SK-N-SH (cell line): Measurements from ENCODE around the gene KLHDC8B. TPM values are rescaled to one million over a fixed set of nuclear protein-coding genes. Genes with fewer than 3 reads are reported as not detected.

Source experiments
- CTCF ChIA-PET: fragments of 300-600, 350-600 bp; formaldehyde crosslinking; extraction: SDS; loops from one replicate; lab custom pipeline; 2021; lab: Yijun Ruan, JAX
- POLR2A ChIA-PET: fragments of 350-600 bp; sonication (Branson Sonifier 250); formaldehyde crosslinking; extraction: SDS; loops from one replicate; lab custom pipeline; 2020; ENCODE audit warnings: antibody characterized with exemption, inconsistent platforms; lab: Yijun Ruan, JAX
- DNase-seq: peaks from one replicate; pipeline ENCODE4 v3.0.0; 2012
- H2AFZ ChIP-seq: fragments of 200-600 bp; sonication (generic); 2 replicates; pipeline ENCODE4 v1.8.1; 2016; ENCODE audit warnings: antibody characterized with exemption, mild to moderate bottlenecking, low read depth
- H3F3A ChIP-seq: fragments of 200-600 bp; sonication (generic); replicated peaks from 2 replicates; pipeline ENCODE3; 2016; ENCODE audit warnings: antibody characterized with exemption, mild to moderate bottlenecking; ENCODE audit not compliant: insufficient read depth
- H3K27ac ChIP-seq, 2 experiments: fragments of 200-500 bp in 1 of 2; fragments of 200-600 bp in 1 of 2; sonication (Bioruptor generic) in 1 of 2; sonication (generic), shearing (Covaris generic) in 1 of 2; 2 replicates each; pipeline versions ENCODE4 v1.5.1 to v1.6.1; 2014 to 2016; ENCODE audit warnings: low read depth in 2 of 2, inconsistent platforms in 1 of 2, low read length in 1 of 2, mild to moderate bottlenecking in 1 of 2, mixed read lengths in 1 of 2
- H3K27me3 ChIP-seq: fragments of 200-600 bp; sonication (generic), shearing (Covaris generic); 2 replicates; pipeline ENCODE4 v1.6.1; 2016; ENCODE audit warnings: mixed run types; ENCODE audit not compliant: insufficient read depth
- H3K36me3 ChIP-seq, 2 experiments: fragments of 200-500 bp in 1 of 2; fragments of 200-600 bp in 1 of 2; sonication (Bioruptor generic) in 1 of 2; sonication (generic) in 1 of 2; replicated peaks in 1 of 2; 2 replicates each; pipeline versions ENCODE3 to v1.5.1; 2014 to 2016; ENCODE audit warnings: low read length in 1 of 2, mild to moderate bottlenecking in 1 of 2; ENCODE audit not compliant: insufficient read depth in 2 of 2, control insufficient read depth in 1 of 2
- H3K4me1 ChIP-seq, 2 experiments: fragments of 200-500 bp in 1 of 2; fragments of 200-600 bp in 1 of 2; sonication (Bioruptor generic) in 1 of 2; sonication (generic), shearing (Covaris generic) in 1 of 2; 2 replicates each; pipeline versions ENCODE4 v1.5.1 to v1.6.1; 2014 to 2016; ENCODE audit warnings: low read depth in 1 of 2, low read length in 1 of 2, mixed run types in 1 of 2; ENCODE audit not compliant: insufficient read depth in 2 of 2, control insufficient read depth in 1 of 2
- H3K4me2 ChIP-seq: fragments of 200-600 bp; sonication (generic), shearing (Covaris generic); 2 replicates; pipeline ENCODE4 v1.6.1; 2017; ENCODE audit warnings: mixed run types
- H3K4me3 ChIP-seq, 2 experiments: fragments of 200-500 bp in 1 of 2; fragments of 200-600 bp in 1 of 2; sonication (Bioruptor generic) in 1 of 2; sonication (generic), shearing (Covaris generic) in 1 of 2; 2 replicates each; pipeline versions ENCODE4 v1.5.1 to v1.8.1; 2014 to 2016; ENCODE audit warnings: low read depth in 2 of 2, inconsistent platforms in 1 of 2, low read length in 1 of 2, mild to moderate bottlenecking in 1 of 2, mixed read lengths in 1 of 2, moderate library complexity in 1 of 2
- H3K79me2 ChIP-seq: fragments of 200-600 bp; sonication (generic); 2 replicates; pipeline ENCODE4 v1.8.1; 2017; ENCODE audit warnings: mild to moderate bottlenecking; ENCODE audit not compliant: insufficient read depth
- H3K9ac ChIP-seq: fragments of 200-600 bp; sonication (generic); 2 replicates; pipeline ENCODE4 v1.6.1; 2017; ENCODE audit warnings: mixed run types
- H3K9me2 ChIP-seq: fragments of 200-600 bp; sonication (generic); 2 replicates; pipeline ENCODE4 v1.6.1; 2017; ENCODE audit warnings: mixed run types
- H3K9me3 ChIP-seq: fragments of 200-600 bp; sonication (generic); 2 replicates; pipeline ENCODE4 v1.6.1; 2017; ENCODE audit warnings: mixed run types, mild to moderate bottlenecking, moderate library complexity
- H4K20me1 ChIP-seq: fragments of 200-600 bp; sonication (generic); 2 replicates; pipeline ENCODE4 v1.6.1; 2017; ENCODE audit warnings: mild to moderate bottlenecking, mixed run types; ENCODE audit not compliant: insufficient read depth
- CHD2 ChIP-seq: fragments of 150-350 bp; IDR thresholded peaks from 2 replicates; pipeline ENCODE4 v1.6.1; 2018; ENCODE audit warnings: low read length; ENCODE audit not compliant: partially characterized antibody
- ELF1 ChIP-seq: IDR thresholded peaks from 2 replicates; pipeline ENCODE4 v1.4.0; 2012
- EP300 ChIP-seq, 2 experiments: IDR thresholded peaks; 2 replicates each; pipeline versions ENCODE4 v1.4.0 to v1.6.1; 2012; ENCODE audit warnings: borderline replicate concordance in 1 of 2, low read depth in 1 of 2, low read length in 1 of 2
- EZH2phosphoT487 ChIP-seq: fragments of 200-600 bp; sonication (generic); IDR thresholded peaks from 2 replicates; pipeline ENCODE4 v1.6.1; 2017; ENCODE audit warnings: low read depth, mixed run types, mild to moderate bottlenecking, antibody characterized with exemption, moderate library complexity, borderline replicate concordance
- FOXJ3 ChIP-seq: sonication (generic); formaldehyde crosslinking; IDR thresholded peaks from 2 replicates; pipeline ENCODE4 v1.5.1; 2020; ENCODE audit warnings: mild to moderate bottlenecking, missing genetic modification reagents
- FOXM1 ChIP-seq: IDR thresholded peaks from 2 replicates; pipeline ENCODE4 v1.4.0; 2012; ENCODE audit warnings: low read depth, mild to moderate bottlenecking
- GATA2 ChIP-seq: sonication (generic); formaldehyde crosslinking; IDR thresholded peaks from 2 replicates; pipeline ENCODE4 v1.5.0; 2020; ENCODE audit warnings: mild to moderate bottlenecking, missing genetic modification reagents
- MEF2A ChIP-seq: IDR thresholded peaks from 2 replicates; pipeline ENCODE4 v1.4.0; 2012; ENCODE audit warnings: low read depth, borderline replicate concordance
- MXI1 ChIP-seq: IDR thresholded peaks from 2 replicates; pipeline ENCODE4 v1.6.1; 2012; ENCODE audit warnings: mild to moderate bottlenecking, low read depth, low read length, improper control_type of control experiment
- POLR2AphosphoS5 ChIP-seq: IDR thresholded peaks from 2 replicates; pipeline ENCODE4 v1.6.1; 2012; ENCODE audit warnings: low read depth, low read length
- RCOR1 ChIP-seq: fragments of 150-350 bp; IDR thresholded peaks from 2 replicates; pipeline ENCODE4 v1.6.1; 2017; ENCODE audit warnings: antibody characterized with exemption, low read length
- RXRA ChIP-seq: IDR thresholded peaks from 2 replicates; pipeline ENCODE4 v1.4.0; 2012; ENCODE audit warnings: low read depth, mild to moderate bottlenecking, borderline replicate concordance
- TAF1 ChIP-seq: IDR thresholded peaks from 2 replicates; pipeline ENCODE4 v1.6.1; 2012; ENCODE audit warnings: low read depth, mild to moderate bottlenecking, low read length, moderate library complexity, borderline replicate concordance
- TCF12 ChIP-seq: IDR thresholded peaks from 2 replicates; pipeline ENCODE4 v1.4.0; 2012
- TEAD4 ChIP-seq: IDR thresholded peaks from 2 replicates; pipeline ENCODE4 v1.4.0; 2012; ENCODE audit warnings: mild to moderate bottlenecking, borderline replicate concordance; ENCODE audit not compliant: insufficient read depth
- WGBS: methylation state at CpG from one replicate; pipeline ENCODE4 v1.1.6; 2017; ENCODE audit warnings: low lambda C conversion rate; 5-methylcytosine and 5-hydroxymethylcytosine counted together
- polyA plus RNA-seq, 3 experiments: library from polyadenylated mRNA; depleted of rRNA; stranded (reverse); fragments of >200 nt; gene quantifications; 2 replicates each; pipeline ENCODE4 v1.2.3, GENCODE V29; 2012
- TF ChIP-seq, protein P1 (sequence below): fragments of 200-600 bp; sonication (generic); IDR thresholded peaks from 2 replicates; pipeline ENCODE4 v1.6.1; 2017; ENCODE audit warnings: antibody characterized with exemption, mild to moderate bottlenecking, moderate library complexity
- TF ChIP-seq, protein P2 (sequence below): IDR thresholded peaks from 2 replicates; pipeline ENCODE4 v1.4.0; 2012; ENCODE audit warnings: low read depth, borderline replicate concordance
- TF ChIP-seq, protein P3 (sequence below): IDR thresholded peaks from 2 replicates; pipeline ENCODE4 v1.4.0; 2012; ENCODE audit warnings: low read depth
- TF ChIP-seq, protein P4 (sequence below): IDR thresholded peaks from 2 replicates; pipeline ENCODE4 v1.4.0; 2012; ENCODE audit warnings: low read depth, borderline replicate concordance
- TF ChIP-seq, protein P5 (sequence below): fragments of 150-350 bp; IDR thresholded peaks from 2 replicates; pipeline ENCODE4 v1.6.1; 2016; ENCODE audit warnings: mild to moderate bottlenecking, low read depth, low read length

KLHDC8B gene
- polyA plus RNA-seq, 1 of the 3 experiments (the other 2 are of a cell fraction), result 35.3 TPM

DNA sequence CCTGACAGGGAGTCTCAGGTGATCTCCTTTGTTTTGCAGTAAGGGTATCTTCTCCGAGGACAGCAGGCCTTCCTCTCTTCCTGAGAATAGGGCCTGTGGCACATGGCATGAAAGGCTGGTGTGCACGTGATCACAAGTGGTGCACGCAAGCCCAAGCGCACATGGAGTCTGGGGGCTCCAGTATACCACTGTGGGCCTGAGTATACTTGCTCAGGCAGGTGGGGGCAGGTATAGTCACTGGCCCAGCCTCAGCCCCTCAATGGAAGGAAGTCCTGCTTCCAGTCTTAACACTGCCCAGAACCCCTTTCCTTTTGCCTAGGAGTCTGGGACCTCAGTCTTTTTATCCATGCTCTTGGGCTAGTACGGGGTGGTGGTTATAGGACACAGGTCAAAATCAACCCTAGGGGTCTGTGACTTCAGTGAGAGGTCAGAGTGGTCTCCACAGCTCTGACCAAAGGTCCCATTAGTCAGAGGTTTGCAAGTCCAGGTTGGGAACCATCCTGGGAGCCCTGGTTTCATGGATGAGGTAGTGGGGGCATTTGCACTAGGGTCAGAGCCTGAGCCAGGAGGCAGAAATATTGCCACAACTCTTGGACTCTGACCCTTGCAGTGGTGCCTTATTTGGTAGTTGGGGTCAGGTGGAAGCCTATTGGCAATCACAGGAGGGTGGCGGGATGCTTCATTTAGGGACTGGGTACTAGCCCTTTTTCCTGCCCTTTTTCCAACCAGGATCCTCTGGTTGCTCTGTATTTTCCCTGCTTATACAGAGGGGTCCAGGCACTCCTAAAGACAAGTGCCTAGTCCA lies 4.4 kb upstream of the KLHDC8B start:
- POLR2A ChIA-PET, result no interaction called here

More for the DNA sequence above, 4.4 kb upstream of the KLHDC8B start:
- TF ChIP-seq RXRA, result no peak
- TF ChIP-seq, protein P1, sequence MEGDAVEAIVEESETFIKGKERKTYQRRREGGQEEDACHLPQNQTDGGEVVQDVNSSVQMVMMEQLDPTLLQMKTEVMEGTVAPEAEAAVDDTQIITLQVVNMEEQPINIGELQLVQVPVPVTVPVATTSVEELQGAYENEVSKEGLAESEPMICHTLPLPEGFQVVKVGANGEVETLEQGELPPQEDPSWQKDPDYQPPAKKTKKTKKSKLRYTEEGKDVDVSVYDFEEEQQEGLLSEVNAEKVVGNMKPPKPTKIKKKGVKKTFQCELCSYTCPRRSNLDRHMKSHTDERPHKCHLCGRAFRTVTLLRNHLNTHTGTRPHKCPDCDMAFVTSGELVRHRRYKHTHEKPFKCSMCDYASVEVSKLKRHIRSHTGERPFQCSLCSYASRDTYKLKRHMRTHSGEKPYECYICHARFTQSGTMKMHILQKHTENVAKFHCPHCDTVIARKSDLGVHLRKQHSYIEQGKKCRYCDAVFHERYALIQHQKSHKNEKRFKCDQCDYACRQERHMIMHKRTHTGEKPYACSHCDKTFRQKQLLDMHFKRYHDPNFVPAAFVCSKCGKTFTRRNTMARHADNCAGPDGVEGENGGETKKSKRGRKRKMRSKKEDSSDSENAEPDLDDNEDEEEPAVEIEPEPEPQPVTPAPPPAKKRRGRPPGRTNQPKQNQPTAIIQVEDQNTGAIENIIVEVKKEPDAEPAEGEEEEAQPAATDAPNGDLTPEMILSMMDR, result no peak
- no peak for TF ChIP-seq GATA2 (CRISPR knock-in tag)
- TF ChIP-seq FOXJ3 (CRISPR knock-in tag), result no peak
- TF ChIP-seq RCOR1, result no peak
- no peak for TF ChIP-seq TEAD4
- TF ChIP-seq EZH2phosphoT487, result no peak
- TF ChIP-seq, protein P2, sequence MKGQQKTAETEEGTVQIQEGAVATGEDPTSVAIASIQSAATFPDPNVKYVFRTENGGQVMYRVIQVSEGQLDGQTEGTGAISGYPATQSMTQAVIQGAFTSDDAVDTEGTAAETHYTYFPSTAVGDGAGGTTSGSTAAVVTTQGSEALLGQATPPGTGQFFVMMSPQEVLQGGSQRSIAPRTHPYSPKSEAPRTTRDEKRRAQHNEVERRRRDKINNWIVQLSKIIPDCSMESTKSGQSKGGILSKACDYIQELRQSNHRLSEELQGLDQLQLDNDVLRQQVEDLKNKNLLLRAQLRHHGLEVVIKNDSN, result no peak
- TF ChIP-seq MEF2A, result no peak
- TF ChIP-seq FOXM1, result no peak
- TF ChIP-seq ELF1, result no peak
- TF ChIP-seq CHD2, result no peak
- TF ChIP-seq EP300 (IDR thresholded peaks at IDR 0.05; ENCODE audit: borderline replicate concordance in 1 of 2, low read depth in 1 of 2, low read length in 1 of 2), result no peak
- TF ChIP-seq POLR2AphosphoS5, result no peak
- TF ChIP-seq, protein P3, sequence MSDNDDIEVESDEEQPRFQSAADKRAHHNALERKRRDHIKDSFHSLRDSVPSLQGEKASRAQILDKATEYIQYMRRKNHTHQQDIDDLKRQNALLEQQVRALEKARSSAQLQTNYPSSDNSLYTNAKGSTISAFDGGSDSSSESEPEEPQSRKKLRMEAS, result no peak
- TF ChIP-seq, protein P4, sequence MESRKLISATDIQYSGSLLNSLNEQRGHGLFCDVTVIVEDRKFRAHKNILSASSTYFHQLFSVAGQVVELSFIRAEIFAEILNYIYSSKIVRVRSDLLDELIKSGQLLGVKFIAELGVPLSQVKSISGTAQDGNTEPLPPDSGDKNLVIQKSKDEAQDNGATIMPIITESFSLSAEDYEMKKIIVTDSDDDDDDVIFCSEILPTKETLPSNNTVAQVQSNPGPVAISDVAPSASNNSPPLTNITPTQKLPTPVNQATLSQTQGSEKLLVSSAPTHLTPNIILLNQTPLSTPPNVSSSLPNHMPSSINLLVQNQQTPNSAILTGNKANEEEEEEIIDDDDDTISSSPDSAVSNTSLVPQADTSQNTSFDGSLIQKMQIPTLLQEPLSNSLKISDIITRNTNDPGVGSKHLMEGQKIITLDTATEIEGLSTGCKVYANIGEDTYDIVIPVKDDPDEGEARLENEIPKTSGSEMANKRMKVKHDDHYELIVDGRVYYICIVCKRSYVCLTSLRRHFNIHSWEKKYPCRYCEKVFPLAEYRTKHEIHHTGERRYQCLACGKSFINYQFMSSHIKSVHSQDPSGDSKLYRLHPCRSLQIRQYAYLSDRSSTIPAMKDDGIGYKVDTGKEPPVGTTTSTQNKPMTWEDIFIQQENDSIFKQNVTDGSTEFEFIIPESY, result no peak
- TF ChIP-seq TCF12, result no peak
- TF ChIP-seq, protein P5, sequence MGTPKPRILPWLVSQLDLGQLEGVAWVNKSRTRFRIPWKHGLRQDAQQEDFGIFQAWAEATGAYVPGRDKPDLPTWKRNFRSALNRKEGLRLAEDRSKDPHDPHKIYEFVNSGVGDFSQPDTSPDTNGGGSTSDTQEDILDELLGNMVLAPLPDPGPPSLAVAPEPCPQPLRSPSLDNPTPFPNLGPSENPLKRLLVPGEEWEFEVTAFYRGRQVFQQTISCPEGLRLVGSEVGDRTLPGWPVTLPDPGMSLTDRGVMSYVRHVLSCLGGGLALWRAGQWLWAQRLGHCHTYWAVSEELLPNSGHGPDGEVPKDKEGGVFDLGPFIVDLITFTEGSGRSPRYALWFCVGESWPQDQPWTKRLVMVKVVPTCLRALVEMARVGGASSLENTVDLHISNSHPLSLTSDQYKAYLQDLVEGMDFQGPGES, result no peak
- no peak for TF ChIP-seq MXI1
- no peak for TF ChIP-seq TAF1
- H3K9me2 ChIP-seq, result no peaks in the 10 kb centered on the region
- H3K79me2 ChIP-seq, result peaks cover 37% of the 10 kb centered on the region
- no peaks in the 10 kb centered on the region for H4K20me1 ChIP-seq
- CTCF ChIA-PET, result interaction anchor here (0.7 kb wide), 1 partner anchor 283 kb away, joined by 5 read pairs; no protein-coding TSS in a partner anchor
- H3K4me2 ChIP-seq, result peak overlapping the region; percentile 96
- no peak overlapping the region for H3K9ac ChIP-seq
- H3K4me1 ChIP-seq, result peaks cover 3 to 25% of the 10 kb centered on the region in 2 experiments; a peak in 3 of 4 replicates
- peaks cover 14 to 24% of the 10 kb centered on the region in 2 experiments for H3K36me3 ChIP-seq
- DNase-seq, result no peak
- no CpG with 5 or more reads among the region's 6 CpGs for WGBS
- peak overlapping the region; percentile 99 for H2AFZ ChIP-seq
- no peaks in the 10 kb centered on the region for H3K9me3 ChIP-seq
- no peaks in the 10 kb centered on the region for H3F3A ChIP-seq
- H3K27me3 ChIP-seq, result no peaks in the 10 kb centered on the region
- peak overlapping the region in 1 of 2 experiments; percentile 53; a peak in 1 of 4 replicates for H3K27ac ChIP-seq
- H3K4me3 ChIP-seq, result peak overlapping the region; percentile 93 to 95
